Activated CD4-positive, alpha-beta T cell treated with anti-CD3 and anti-CD28 coated beads, Interleukin-2, Interleukin-4, amounts not matched to agents 100 ng/mL and 50 ng/mL, durations not matched to agents 16 hours and 8 hours (primary cell): ENCODE measurements around the gene CSGALNACT2.
"Not testable (repeated sequence)": the region's sequence is repeated elsewhere in the genome, so short reads cannot be mapped to it uniquely, and the experiment has no call there.

Source experiments
- DNase-seq: peaks from one replicate; pipeline ENCODE4 v3.0.0-alpha.2; 2020; ENCODE audit warnings: low spot score

The CSGALNACT2 gene

DNA sequence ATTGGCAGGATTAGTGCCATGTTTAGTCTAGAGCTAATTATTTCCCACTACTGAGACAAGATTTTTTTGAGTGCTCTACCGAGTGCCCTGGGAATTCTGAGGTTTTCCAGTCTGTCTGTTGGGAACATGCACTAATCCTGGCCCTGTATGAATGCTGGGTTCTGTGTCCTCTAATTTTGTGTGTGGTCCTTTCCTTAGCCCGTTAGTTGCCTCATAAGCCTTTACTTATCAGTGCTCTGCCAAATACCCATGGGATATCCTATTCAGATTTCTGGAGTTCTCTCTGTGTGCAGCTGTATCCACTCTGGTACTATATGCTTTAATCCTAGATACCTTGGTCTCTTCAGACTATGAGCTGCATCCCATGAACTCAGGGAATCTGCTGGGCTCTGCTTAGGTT is 13.1 kb downstream of the CSGALNACT2 start:
- DNase-seq, result no peak

DNA sequence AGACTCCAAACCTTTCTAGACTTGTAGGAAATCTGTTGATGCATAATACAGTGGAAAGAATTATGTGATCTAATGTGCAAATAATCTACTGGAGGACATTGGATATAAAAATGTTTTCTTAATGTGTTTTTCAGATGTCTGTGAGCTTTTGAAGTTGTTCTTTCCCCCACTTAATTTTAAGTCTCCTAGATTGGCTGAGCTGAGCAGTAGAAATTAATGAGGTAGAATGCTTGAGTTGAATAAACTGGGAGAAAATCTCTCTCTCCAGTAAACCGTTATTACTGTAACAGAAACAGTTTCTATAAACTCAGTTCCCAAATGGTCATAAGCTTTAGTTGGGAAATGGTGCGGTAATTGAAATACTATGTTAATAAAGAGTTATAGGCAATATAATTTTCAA is 15.7 kb downstream of the CSGALNACT2 start:
- DNase-seq, result no peak

DNA sequence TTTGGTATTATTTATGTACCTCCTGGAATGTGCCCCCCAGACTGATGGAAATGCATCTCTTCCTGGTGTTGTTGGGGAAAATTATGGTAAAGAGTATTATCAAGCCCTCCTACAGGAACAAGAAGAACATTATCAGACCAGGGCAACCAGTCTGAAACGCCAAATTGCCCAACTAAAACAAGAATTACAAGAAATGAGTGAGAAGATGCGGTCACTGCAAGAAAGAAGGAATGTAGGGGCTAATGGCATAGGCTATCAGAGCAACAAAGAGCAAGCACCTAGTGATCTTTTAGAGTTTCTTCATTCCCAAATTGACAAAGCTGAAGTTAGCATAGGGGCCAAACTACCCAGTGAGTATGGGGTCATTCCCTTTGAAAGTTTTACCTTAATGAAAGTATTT is 17.0 kb downstream of the CSGALNACT2 start:
- no peak for DNase-seq

DNA sequence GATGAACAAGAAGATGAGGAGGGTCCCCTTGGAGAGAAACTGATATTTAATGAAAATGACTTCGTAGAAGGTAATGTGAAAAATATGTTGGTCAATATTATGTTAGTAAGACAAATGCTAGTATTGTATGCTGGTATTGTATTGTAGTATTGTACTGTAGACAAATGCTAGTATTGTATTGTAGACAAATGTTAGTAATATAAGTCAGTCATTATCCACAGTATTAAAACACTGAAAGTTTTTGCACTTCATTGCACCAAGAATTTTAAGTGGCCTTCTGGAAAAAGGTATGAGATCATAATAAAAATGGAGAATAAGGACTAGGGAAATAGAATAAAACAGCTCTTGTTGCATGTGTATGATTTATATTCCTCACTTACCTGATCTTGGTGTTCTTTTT is 17.5 kb downstream of the CSGALNACT2 start:
- no peak for DNase-seq

DNA sequence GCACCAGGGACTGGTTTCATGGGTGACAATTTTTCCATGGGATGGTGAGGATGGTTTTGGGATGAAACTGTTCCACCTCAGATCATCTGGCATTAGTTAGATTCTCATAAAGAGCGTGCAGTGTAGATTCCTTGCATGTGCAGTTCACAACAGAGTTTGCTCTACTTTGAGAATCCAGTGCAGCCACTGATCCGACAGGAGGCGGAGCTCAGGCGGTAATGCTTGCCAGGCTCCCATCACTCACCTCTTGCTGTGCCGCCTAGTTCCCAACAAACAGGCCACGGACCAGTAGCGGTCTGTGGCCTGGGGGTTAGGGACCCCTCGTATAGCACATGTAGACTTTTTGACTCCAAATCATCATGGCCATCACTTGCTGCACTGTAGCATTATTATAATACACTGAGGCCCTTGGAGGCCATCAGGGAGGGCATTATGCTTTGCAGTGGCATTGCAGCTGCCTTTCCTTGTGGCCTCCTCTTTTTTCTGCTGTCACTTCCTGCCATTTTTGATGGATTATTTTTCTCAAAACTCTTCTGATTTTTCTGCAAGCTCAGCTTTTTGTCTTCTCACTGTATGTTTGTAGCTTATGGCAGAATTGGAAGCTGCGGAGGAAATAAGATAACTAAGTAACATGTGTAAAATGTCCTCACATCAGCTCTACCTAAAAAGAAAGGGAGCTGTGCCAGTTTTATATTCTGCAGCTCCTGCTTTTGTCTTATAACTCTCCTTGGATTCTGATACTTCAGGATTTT is 18.5 kb downstream of the CSGALNACT2 start:
- no peak for DNase-seq

DNA sequence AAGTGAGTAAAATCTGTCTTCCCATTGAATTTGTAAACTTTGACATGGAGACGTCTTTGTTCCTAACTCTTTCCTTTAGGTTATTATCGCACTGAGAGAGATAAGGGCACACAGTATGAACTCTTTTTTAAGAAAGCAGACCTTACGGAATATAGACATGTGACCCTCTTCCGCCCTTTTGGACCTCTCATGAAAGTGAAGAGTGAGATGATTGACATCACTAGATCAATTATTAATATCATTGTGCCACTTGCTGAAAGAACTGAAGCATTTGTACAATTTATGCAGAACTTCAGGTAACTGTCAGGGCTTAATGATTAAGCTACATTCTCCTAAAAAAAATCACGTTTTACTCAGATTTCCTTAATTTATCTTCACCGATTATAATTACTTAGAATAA is 20.4 kb downstream of the CSGALNACT2 start:
- DNase-seq, result no peak

DNA sequence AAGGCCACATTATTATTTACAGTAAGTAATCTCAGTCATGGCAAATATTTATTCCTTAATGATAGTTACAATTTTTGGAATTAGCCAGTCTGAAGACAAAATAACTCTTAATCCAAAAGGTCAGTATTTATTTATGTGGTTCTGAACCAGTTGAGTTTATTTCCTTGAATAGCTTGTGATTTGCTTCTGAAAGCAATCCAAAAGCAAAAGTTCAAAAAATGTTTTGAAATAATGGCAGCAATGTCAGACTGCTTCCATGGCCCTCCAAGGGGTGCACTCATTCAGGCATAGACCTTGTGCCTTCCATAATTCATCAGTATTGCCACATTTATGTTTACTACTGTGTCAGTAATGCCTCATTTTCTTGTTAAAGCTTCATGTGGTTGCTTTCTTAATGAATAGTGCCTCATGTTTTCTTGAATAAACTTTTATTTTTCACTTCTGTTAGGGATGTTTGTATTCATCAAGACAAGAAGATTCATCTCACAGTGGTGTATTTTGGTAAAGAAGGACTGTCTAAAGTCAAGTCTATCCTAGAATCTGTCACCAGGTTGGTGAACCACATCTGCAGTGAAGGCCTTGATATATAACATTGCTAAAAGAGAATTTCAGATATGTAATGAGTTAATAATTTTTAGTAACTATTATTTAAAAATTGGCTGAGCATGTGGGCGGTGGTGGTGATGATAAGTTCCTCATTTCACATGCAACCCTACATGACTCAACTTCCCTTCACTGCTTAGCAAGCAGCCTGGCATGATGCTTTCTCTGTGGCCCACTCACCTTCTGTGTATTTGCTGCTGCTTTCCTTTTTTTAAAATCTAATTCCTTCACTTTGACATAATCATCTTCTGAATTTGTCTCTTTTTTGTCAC is 22.0 kb downstream of the CSGALNACT2 start:
- peak; percentile 46 for DNase-seq

DNA sequence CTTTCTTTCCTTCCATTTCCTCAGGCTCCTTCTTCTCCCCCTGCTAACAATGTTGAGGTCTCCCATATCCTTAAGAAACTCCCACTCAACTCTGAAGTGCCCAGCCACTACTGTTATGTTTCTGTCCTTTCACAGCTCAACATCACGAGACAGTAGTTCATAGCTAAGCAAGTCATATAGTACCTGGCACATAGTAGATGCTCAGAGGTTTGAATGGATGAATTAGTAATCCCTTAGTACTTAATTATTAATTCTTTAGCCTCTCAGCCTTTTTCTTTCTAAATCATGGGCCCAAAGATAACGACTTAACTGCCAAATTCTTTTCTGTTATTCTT is 22.6 kb downstream of the CSGALNACT2 start:
- peak; percentile 67 for DNase-seq

DNA sequence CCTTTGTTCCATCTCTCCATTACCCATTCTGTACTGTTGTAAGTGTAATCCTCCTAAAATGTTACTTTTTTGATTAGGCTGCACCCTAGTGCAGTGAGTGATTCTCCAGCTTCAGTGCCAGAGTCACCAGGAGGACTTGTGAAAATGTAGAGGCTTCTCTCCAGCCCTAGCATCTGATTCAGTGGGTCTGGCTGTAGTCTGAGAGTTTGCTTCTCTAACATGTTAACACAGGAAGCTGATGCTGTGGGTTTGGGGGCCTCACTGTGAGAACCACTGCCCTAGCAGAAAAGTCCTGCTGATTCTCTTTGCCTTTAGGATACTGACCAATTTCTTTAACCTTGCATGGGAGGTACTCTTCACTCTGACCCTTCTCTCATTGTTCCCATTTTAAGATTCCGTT is 24.4 kb downstream of the CSGALNACT2 start:
- no peak for DNase-seq

DNA sequence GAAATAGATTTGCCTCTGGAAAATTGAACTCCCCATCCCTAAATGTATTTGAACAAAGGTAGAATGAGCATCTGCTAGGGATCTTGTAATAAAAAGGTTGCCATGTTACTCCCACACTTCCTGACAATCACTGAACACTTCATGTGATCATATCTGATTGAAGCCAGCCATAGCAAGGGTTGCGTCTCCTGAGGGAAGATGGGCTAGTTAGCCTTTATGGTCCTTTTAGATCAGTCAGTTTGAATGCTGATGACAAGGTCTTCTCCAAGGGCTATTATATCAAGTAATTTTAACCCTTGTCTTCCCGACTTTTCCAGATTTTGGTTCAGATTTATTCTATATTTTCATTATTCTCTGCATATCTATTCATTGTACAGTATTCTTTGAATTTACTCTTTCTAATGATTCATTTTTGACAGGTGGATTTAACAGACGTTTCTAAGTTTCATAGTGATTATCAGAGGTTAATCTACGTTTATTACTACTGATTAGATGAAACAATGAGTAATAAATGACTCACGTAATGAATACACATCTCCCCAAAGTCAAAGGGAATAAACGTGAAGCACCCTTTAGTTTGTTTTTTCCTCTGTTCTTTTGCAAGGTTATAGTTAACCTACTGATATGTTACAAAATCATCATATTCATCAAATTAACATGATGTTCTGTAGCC is 28.1 kb downstream of the CSGALNACT2 start:
- DNase-seq, result peak; percentile 40

DNA sequence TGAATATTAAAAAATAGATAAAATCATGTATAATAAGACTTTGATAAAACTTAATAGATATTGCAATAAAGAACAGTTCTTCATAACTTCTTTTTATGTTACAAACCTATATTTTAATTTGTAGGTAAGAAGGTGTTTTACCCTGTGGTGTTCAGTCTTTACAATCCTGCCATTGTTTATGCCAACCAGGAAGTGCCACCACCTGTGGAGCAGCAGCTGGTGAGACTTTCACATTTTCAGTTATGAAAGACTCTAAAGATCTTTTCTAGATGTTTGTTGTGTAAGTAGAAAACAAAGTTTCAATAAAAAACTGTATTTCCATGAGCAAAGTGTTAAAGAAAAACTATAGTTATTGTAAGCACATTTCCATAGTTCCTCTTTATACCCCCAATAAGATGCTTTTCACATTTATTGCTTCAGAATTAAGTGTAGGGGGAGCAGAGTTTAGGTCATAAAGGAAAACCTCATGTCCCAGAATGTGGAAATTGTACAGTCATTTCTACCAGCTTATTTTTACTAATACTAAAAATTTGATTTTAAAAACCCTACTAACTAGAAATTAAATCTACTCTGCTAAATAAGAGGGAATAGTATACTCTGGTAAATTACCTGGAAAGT is 28.7 kb downstream of the CSGALNACT2 start:
- no peak for DNase-seq

DNA sequence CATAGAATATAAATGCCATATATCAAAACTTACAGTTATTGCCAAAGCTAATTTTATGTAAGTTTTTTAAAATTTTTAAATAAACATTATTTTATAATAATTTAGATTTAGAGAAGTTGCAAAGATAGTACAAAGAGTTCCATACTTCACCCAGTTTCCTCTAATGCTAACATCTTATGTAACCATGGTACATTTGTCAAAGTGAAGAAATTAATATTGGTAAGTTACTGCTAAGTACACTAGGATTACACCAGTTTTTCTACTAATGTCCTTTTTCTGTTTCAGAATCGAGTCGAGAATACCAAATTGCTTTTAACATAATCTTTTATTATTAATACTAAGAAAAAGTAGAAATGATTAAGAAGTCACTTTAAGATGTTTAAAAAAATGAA is 29.2 kb downstream of the CSGALNACT2 start:
- DNase-seq, result no peak

DNA sequence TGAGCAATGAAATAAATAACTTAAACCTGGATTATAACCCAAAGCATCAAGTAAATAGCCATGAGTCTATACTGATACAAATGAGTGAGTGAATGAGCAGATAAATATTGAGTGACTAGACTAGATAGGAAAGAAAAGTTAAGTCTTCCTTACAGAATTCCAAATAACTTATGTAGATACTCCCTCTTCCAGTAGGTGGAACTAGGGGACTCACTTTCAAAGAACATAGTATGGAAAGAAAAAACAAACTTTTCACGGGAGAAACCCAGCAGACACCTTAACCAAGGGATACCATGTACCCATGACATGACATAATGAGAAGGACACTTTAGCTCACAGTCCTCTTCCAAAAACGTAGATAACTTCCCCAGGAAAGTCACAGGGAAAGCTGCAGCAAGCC is 32.2 kb downstream of the CSGALNACT2 start:
- no peak for DNase-seq

DNA sequence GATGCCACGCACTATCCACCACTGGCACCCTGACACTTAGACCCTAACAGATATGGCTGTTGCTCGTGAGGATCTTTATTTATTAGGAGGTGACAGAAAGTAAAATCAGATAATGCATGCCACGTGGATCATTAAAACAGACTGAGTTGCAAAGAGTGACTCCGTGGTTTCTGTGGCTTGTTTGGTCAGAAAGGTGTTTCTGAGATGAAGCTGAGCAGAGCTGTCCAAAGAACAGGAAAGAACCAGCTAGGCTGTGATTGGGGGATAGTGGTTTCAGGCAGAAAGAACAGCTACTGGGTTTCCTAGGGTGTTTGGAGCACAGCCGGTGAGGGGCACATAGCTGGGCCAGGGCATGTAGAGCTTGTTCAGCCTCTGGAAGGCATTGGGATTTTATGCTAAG is 34.4 kb downstream of the CSGALNACT2 start:
- peak; percentile 41 for DNase-seq

DNA sequence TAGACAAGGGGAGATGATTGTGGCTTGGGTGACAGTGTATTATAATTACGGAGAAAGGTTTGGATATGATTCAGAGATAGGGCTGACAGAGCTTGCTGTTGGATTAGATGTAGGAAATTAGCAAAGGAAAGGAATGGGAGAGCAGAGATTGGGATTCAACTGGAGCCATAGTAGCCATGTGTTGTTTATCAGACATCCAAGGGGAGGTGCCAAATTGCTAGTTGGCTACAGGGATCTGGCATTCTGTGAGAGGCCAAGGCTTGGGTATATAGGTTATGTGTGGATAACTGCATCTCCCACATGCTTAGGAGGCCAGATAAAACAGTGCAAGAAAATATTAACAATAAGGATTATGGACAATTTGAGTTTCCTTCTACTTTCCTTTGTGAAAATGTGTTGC is 34.9 kb downstream of the CSGALNACT2 start:
- DNase-seq, result no peak

DNA sequence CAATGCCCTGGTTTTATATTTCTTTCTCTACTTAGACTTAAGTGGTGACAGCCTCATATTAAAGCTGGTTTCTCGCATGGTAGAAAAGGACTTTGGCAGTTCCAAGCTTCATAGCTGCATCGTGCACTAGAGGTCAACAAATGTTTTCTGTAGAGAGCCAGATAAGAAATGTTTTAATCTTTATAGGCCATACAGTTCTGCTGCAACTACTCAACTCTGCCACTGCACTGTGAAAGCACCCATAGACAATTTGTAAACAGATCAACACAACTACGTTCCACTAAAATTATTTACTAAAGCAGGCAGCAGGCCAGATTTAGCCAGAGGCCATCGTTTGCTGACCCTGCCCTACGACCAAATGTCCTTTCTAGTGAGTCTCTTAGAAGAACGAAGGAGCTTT is 36.7 kb downstream of the CSGALNACT2 start:
- DNase-seq, result no peak

DNA sequence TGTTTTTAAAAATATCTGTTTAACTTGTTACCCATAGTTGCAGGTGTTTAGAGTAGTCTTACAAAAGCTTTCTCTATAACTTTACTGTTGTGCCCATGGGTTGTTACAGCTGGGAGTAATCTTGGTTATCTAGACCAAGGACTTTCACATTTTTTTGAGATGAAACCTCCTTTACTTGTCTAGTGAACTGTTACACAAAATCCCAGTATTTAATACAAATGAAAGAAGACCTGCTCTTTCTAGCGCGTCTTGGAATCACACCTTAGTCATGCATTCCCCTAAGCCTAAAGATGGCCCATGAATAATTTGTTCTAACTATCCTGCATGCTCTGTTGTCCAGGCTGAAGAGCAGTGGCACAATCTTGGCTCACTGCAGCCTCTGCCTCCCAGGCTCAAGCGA is 38.0 kb downstream of the CSGALNACT2 start:
- no peak for DNase-seq

DNA sequence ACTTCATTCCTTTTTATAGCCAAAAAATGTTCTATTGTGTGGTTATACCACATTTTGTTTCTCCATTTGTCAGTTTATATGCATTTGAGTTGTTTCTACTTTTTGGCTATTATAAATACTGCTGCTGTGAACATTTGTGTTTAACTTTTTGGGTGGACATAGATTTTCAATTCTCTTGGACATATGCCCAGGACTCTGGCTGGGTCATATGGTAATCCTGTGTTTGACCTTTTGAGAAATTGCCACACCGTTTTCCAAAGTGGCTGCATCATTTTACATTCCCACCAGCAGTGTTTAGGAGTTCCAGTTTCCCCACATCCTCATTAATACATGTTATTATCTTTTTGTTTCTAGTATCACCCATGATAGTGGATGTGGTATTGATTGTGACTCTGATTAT is 39.4 kb downstream of the CSGALNACT2 start:
- no peak for DNase-seq

DNA sequence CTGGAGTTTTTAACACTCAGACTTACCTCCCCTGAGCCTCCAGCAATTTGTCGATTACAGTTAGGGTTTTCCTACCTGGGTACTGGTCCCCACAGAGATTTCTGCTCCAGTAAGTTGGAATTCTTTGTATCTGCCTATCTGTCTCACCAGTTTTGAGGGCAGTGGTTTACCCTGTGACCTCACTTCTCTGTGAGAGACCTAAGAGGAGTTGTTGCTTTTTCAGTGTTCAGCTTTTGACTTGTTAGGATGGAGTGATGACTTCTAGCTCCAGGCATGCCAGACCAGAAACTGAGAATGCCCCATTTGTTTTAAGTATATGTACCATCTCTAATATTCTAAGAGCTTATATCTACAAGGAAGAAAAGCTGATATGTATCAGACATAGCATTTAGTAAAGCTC is 42.9 kb downstream of the CSGALNACT2 start:
- no peak for DNase-seq

DNA sequence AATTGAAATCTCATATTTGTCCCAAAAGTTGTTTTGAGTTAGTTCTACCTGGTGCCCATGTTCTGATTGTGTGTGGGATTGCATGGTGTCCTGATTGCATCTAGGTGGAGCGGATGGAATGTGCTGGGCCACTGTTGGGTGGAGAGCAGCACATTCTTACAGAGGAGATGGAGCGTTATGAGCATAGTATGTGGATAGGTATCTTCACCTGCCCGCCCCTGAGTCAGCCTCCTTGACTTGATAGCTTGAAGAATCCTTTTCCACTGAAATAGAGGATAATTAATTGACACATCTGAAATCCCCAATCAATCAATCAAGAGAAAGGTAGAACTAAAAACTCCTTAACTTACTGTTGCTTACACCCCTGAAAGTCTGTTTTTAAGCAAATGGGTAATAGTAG is 45.5 kb downstream of the CSGALNACT2 start:
- DNase-seq, result not testable (repeated sequence)

DNA sequence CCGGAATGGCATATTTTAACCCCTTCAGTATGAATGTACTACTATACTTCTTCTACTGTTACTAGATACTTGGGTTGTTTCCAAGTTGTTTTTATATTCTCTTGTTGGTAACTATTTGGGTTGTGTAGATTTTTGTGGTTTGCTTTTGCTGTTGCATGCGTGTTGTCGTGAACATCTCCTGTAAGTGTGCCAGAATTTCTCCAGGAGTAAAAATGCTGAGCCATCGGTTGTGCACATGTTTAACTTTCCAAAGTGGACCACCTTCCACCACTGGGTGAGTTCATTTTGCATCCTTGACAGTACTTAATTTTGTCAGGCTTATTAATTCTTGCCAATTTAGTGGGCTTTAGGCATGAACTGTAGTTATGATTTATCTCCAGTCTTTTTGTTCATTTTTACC is 47.9 kb downstream of the CSGALNACT2 start:
- no peak for DNase-seq

DNA sequence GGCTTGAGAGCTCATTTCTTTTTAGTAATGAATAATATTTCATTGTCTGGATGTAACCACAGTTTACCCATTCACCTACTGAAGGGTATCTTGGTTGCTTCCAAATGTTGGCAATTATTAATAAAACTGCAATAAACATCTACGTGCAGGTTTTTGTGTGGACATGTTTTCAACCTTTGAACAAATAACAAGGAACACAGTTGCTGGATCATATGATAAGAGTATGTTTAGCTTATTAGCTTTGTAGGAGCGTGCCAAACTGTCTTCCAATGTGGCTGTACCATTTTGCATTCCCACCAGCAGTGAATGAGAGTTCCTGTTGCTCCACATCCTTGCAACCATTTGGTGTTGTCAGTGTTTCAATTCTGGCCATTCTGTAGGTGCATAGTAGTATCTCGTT is 49.0 kb downstream of the CSGALNACT2 start:
- DNase-seq, result no peak

DNA sequence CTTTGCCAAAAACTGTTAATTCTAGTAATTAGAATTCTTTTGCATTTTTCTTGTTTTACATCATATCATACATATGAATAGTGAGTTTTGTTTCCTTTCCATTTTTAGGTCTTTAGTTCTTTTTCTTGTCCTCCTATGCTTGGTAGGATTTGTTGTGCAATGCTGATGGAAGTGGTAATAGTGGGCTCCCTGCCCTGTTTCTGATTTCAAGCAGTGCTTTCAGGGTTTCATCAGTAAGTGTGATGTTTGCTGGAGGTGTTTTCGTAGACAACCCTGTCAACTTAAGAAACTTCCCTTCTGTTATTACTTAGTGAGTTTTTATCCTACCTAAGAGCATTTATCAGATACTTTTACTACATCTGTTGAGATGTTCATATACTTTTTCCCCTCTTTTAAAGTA is 50.5 kb downstream of the CSGALNACT2 start:
- no peak for DNase-seq
